Stomach (tissue), 4 donors: Measurements from ENCODE around the gene NT5DC4.

Experiments
- POLR2AphosphoS5 ChIP-seq, 3 donors: sonication (generic); formaldehyde crosslinking; IDR thresholded peaks; one replicate each; pipeline ENCODE4 v1.6.1; 2016; ENCODE audit warnings: antibody characterized with exemption in 3 of 3
- TF ChIP-seq, protein P1 (sequence below), 7 experiments: fragments of 450-650 bp in 4 of 7; fragments of 200-600 bp in 3 of 7; sonication (generic) in 3 of 7; IDR thresholded peaks; one replicate each; pipeline ENCODE4 v1.5.1; 2016 to 2019; ENCODE audit warnings: antibody characterized with exemption in 7 of 7, control low read depth in 2 of 7, mild to moderate bottlenecking in 1 of 7

DNA sequence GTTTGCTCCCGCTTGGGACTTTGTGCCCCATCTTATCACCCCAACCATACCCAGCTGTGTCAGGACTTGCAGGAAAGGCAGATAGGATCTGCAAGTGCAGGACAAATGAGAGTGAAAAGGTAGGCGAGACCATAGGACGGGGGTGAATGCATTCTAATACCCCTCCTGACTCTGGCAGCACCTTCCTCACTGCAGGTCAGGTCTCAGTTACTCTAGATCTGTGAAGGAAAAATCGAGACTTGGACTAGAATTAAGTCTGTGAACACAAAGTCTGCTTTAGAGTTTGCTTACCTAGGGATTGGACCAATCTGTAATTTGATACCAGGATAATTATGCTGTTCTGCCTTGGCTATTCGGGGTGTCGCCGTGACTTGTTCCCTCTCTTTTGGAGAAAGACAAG, 19.7 kb downstream of the NT5DC4 start:
- TF ChIP-seq, protein P1, sequence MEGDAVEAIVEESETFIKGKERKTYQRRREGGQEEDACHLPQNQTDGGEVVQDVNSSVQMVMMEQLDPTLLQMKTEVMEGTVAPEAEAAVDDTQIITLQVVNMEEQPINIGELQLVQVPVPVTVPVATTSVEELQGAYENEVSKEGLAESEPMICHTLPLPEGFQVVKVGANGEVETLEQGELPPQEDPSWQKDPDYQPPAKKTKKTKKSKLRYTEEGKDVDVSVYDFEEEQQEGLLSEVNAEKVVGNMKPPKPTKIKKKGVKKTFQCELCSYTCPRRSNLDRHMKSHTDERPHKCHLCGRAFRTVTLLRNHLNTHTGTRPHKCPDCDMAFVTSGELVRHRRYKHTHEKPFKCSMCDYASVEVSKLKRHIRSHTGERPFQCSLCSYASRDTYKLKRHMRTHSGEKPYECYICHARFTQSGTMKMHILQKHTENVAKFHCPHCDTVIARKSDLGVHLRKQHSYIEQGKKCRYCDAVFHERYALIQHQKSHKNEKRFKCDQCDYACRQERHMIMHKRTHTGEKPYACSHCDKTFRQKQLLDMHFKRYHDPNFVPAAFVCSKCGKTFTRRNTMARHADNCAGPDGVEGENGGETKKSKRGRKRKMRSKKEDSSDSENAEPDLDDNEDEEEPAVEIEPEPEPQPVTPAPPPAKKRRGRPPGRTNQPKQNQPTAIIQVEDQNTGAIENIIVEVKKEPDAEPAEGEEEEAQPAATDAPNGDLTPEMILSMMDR (IDR thresholded peaks at IDR 0.05), result no peak
- no peak for TF ChIP-seq POLR2AphosphoS5 (IDR thresholded peaks at IDR 0.05)
